ENCODE data around the gene ERBB2. TPM values are rescaled to one million over a fixed set of nuclear protein-coding genes. Genes with fewer than 3 reads are reported as not detected.

ERBB2 gene
- total RNA-seq, 1 donor from 2014 or later, result 20.1 TPM

DNA sequence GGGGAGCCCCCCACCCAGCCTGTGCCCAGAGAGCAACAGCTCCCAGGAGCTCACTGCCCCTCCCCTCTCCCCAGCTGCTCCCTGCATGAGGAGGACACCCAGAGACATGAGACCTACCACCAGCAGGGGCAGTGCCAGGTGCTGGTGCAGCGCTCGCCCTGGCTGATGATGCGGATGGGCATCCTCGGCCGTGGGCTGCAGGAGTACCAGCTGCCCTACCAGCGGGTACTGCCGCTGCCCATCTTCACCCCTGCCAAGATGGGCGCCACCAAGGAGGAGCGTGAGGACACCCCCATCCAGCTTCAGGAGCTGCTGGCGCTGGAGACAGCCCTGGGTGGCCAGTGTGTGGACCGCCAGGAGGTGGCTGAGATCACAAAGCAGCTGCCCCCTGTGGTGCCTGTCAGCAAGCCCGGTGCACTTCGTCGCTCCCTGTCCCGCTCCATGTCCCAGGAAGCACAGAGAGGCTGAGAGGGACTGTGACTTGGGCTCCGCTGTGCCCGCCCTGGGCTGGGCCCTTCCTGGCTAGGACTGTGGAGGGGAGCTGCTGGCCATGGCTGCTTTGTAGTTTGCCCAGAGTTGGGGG lies 34.1 kb upstream of the ERBB2 start:
- DNase-seq (ENCODE audit: extremely low read depth, low read depth, low spot score), result no peak

GRCh38 chr17:39666231-39666600 lies 33.6 kb upstream of the ERBB2 start:
- no peak for DNase-seq (ENCODE audit: extremely low read depth, low read depth, low spot score)

DNA sequence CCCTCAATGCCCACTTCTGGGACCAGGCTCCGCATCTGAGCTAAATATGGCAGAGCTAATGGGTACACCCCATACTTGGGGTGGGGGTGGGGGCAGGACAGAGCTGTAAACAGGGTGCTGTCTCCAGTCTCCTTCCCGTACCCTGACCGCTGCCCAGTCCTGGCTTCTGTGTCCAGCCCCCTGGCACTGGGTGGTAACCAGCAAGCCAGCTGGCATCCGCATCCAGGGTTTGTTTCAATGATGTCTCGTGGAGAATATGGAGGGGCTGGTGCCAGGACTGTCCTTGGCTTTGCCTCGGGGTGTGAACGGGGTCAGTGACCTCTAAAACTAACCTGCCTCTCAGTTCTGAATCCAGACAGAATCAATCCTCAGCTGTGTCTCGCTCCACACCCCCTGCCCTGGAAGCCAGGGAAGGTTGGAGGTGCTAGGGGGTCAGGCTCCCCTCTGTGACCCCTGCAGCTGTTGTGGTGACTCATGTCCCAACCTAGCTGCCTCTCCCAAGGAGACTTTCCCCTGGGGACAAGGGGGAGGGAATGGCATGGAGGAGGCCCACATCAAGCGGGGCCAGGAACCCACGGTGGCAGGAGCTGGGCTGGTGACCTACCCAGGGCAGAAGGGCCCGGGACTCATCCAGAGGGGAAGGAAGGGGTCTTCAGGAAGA lies 33.1 kb upstream of the ERBB2 start:
- no peak for DNase-seq (ENCODE audit: extremely low read depth, low read depth, low spot score)

- no peak for DNase-seq (ENCODE audit: extremely low read depth, low read depth, low spot score)
Observed at GRCh38 chr17:39667262-39667944, 32.5 kb upstream of the ERBB2 start.

- DNase-seq (ENCODE audit: extremely low read depth, low read depth, low spot score), result no peak
Observed at GRCh38 chr17:39667945-39668924, 31.6 kb upstream of the ERBB2 start, which contains the start of gene PNMT. Gene PNMT, plus strand, starts transcription at chr17:39668453. Its CDS starts 23 bp downstream, at chr17:39668476.

- no peak for DNase-seq (ENCODE audit: extremely low read depth, low read depth, low spot score)
Observed at GRCh38 chr17:39669897-39670735, 29.7 kb upstream of the ERBB2 start.

DNA sequence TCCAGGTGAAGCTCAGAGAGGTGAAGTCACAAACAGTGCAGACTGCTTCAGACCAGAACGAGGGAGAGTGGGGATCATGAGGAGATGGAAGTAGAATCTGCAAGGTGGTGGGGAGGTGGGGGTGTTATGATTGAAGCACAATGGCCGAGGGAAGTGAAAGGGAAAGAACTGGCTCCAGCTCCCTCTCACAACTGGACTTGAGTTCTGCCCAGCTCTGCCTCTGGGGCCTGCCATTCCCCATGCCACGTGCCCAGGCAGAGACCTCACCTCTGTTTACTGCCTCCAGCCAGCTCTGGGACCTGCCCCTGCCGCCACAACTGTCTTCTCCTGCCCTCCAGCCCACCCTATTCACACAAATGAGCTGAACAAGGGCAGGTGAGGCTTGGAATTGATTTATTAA lies 29.1 kb upstream of the ERBB2 start:
- DNase-seq (ENCODE audit: extremely low read depth, low read depth, low spot score), result no peak

DNA sequence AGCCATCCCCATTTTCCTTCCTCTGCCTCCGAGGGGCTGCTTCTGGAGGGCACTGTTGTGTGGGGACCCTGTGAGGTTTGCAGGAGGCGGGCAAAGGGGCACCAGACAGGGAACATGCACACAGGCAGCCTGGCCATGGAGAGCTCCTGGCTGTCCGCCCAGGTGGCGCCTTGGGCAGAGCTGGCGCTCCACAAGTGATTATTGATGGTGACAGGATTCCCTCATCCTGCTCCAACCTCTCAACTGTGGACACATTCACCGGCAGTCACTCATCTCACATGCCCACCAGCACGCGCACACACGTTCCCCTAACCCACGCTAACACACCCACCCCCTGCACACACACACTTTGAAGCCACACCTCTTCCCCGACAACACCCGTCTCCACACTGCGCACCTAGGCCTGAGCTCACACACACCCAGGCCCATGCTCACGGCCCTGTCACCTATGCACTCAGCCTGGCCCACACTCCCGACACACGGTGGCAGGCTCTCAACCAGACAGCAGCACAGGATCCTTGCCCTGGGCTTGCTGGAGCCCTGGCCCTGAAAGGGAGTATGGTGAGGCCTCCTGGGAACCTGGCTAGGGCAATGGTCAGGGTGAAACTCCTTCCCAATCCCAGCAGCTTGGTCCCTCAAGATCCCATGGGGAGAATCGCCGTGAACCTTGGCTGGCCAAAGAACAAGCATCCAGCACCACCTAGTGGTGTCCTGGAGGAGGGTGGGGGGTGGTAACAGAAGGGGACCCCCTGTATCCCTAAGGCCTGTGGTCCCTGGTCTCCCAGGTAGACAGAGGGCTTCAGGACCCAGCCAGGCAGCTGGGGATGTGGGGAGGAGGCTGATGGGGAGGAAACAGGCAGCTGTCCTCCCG lies 28.0 kb upstream of the ERBB2 start:
- DNase-seq (ENCODE audit: extremely low read depth, low read depth, low spot score), result no peak

DNA sequence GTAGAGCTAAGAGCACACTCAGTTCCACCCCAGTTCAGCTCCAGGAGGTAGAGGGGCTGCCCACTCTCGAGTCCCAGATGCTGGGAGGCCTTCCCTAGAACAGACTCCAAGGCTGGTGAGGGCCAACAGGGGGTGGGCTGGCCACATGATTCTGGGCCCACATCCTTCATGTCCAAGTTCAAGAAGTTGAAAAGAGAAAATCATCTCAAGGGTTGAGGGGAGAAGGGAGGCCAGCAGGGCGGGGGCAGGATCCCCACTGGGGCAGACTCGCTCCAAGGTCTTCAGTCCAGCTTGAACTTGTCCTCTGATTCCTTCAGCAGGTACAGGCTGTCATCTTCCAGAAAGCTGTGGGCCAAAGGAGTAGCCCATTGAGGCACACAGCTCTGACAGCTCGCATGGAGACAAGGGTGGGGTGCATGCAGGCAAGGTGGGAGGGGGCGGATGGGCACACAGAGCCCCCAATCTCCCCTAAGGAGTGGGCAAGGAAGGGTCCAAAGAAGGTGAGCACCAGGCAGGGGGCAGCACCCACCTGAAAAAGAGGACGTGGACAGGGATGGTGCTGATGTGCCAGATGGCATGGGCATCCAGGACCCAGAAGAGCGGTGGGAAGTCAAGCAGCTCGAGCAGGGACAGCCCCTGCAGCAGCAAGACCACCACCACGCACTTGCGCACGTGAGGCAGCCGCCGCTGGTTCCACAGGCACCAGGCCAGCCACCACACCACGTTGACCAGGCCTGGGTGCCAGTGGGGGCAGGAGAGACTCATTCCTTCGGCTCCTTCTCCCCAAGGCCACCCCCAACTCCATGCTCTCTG lies 27.1 kb upstream of the ERBB2 start:
- no peak for DNase-seq (ENCODE audit: extremely low read depth, low read depth, low spot score)

DNA sequence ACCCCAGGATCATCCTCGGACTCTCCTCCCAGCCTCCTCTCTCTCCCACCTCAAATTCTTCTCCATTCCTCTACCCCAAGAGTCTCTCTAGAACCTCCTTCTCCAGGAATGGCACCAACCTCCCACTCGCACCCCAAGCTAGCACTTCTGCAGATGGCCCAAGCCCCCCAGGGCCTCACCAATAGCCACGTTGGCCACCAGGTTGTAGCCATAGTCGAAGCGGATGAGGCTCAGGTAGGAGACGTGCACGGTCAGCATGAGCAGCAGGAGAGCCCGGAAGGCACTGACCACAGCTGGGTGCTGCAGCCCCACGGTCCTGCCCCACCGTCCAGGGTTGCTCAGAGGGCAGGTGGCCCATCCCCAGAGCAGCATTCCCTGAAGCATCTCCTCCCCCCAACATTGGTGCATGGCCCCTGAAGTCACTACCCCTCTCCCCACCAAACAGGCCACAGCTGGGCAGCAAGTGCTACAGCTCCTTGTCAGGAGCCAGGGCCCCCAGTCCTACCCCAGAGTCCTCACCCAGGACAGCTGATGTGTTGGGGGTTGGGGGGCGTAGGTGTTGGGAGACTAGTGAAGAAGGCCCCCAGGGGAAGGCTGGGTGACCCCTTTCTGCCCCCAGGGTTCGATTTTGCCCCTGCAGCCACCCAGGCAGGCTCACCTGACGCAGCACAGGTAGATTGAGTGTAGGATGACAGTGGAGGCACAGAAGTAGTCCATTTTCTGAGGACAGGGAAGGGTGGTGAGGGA lies 26.4 kb upstream of the ERBB2 start:
- no peak for DNase-seq (ENCODE audit: extremely low read depth, low read depth, low spot score)

GRCh38 chr17:39674179-39674578 lies 25.7 kb upstream of the ERBB2 start:
- DNase-seq (ENCODE audit: extremely low read depth, low read depth, low spot score), result no peak

GRCh38 chr17:39674702-39675389 lies 25.0 kb upstream of the ERBB2 start:
- no peak for DNase-seq (ENCODE audit: extremely low read depth, low read depth, low spot score)

DNA sequence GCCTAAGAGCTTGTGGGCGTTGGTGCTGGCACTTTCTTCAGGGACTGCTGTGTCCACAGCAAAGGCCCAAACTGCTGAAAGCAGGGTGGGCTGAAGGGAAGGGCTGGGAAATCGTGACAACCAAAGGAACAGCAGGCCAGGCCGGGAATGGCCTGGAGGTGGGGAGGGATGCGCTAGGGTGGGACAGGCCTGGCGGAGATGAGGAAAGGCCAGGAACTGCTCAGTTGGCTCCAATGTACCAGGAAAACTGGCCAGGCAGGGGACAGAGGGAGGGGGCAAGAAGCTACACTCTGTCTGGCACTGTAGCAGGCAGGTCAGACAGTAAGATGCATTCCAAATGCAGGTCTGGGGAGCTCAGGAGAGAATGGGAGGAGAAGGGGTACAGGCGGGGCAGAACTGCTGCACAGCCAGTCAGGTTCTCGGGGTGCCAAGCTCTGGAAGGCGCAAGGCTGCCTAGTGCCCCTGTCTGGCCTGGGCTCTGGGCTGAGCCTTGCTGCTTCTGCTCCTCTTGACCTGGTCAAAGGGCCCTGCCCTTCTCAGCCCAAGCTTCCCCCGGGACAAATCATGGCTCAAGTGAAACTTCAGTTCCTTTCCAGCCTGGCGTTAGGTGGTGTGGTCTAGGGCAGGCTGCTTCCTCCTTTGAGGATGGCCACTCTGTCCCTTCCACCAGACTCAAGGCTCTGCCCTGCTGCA lies 24.3 kb upstream of the ERBB2 start:
- no peak for DNase-seq (ENCODE audit: extremely low read depth, low read depth, low spot score)

DNA sequence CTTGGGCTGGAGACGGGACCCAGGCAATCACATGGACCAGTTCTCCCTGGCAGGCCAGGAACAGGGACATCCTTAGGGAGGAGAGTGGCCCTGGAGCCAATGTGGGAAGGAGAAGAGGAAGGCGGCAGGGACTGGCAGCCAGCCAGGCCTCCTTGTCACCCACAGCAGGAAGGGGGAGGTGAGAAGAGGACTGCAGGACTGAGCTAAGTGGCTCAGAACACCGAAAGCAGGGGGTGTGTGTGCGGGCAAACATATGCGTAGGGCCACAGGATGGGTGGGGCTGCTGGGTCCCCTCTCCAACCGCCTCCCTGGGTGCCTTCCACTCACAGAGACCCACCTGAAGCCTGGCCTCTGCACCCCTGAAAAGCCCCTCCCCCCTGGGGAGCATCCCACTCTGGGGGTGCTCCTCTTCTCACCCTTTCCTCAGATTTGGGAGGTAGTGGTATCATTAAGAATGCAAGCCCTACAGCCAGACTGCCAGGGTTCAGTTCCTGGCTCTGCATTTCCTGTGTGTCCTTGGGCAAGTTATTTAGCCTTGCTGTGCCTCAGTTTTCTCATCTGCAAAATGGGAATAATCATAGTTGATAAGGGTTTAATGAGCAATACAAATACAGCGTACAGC lies 23.6 kb upstream of the ERBB2 start:
- DNase-seq (ENCODE audit: extremely low read depth, low read depth, low spot score), result no peak

DNA sequence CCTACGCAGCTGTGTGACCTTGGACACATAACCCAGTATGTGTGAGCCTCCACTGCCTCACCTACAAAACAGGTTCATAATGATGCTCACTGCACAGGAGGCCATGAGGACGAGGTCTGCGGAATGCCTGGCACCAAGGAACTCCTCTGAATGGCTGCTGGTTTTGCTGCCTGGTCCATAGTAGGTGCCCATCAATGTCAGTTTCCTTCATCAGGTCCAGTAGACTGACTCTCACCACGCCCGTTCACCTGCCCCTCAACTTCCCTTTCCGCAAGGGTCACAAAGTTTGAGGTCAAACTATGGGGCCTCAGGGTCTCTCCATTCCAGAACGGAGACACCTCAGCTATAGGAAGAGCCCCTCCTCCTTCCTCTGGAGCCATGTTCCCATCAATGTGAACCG lies 22.8 kb upstream of the ERBB2 start:
- DNase-seq (ENCODE audit: extremely low read depth, low read depth, low spot score), result no peak

Measured in glomerular endothelial cell (primary cell).